SIG-M5 (cell line): Measurements from ENCODE around the gene ROCK2.
"Not testable (repeated sequence)": the region's sequence is repeated elsewhere in the genome, so short reads cannot be mapped to it uniquely, and the experiment has no call there.

Experiments used
- DNase-seq: peaks from one replicate; lab custom pipeline; 2025; lab: John Stamatoyannopoulos, UW

Gene ROCK2

GRCh38 chr2:11340717-11341116 is 3.7 kb downstream of the ROCK2 start:
- DNase-seq: no peak

- no peak for DNase-seq
These were observed 4.8 kb downstream of the ROCK2 start for GRCh38 chr2:11339508-11340083.

DNA sequence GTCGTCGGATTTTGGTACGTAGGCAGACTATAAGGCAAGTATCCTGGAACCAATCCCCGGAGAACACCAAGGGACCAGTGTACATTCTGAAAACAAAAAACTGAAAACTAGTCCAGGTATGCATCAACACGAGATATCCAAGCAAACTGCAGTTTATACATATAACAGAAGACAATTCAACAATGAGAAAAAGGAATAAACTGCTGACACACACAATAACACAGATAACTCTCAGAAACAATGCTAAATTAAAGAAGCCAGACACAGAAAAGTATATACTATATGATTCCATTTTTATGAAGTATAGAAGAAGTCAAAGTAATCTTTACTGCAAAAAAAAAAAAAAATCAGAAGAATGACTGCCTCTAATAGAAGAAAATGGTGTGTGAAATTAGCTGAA is 5.9 kb downstream of the ROCK2 start:
- no peak for DNase-seq

DNA sequence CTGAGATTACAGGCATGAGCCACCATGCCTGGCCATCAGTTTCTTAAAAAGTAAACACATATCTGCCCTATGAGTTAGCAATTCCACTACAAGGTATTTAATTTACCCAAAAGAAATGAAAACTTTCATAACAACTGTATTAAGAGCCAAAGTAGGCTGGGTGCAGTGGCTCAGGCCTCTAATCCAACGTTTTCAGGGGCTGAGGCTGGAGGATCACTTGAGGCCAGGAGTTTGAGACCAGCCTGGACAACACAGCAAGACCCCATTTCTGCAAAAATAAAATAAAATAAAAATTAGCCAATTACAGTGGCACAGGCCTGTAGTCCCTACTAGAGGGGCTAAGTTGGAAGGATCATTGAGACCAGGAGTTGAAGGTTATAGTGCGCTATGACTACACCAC is 6.5 kb downstream of the ROCK2 start:
- no peak for DNase-seq

GRCh38 chr2:11336189-11336588 is 8.2 kb downstream of the ROCK2 start:
- no peak for DNase-seq

DNA sequence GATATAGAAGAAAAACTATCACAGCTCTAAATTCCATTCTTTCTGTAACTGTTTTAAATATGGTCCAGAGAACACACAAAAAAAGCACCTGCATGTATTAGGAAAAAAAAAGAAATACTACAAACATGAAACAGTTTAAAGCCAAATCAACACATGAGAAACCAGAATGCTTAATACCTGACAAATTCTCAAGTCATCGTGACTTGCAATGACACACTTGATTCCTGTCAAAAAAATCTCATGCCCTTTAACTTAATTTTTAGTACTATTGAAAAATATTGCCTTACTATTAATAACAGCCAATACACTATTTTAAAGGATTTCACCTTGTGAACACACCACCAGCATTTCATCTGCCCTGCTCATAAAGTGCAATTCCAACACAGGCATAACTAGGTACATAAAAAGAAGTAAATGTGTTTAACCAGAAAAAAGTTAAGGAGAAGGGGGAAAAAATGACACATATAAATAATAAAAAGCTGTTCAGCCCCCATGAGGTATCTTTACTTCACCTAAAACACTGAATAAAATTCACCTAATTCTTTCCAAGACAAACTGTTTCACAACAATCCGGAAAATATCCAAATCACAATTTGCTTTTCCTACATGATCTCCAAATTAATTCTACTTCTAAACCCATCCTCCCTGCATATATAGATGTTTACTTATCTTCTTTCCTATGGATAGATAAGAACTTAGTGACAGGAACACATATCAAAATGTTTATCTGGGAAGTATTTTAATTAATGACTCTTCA is 10.8 kb downstream of the ROCK2 start:
- DNase-seq: no peak

DNA sequence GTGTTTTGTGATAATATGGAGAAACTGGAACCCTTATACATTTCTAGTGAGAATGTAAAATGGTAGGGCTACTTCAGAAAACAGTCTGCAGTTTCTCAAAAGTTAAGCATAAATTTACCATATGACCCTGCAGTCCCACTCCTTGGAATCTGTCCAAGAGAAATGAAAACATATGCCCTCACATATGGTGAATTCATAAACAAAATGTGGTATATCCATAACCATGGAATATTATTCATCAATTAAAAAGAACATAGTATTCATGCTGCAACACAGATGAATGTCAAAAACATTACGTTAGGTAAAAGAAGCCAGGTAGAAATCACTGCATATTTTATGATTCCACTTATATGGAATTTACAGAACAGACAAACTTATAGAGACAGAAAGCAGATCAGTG is 11.8 kb downstream of the ROCK2 start:
- no peak for DNase-seq

DNA sequence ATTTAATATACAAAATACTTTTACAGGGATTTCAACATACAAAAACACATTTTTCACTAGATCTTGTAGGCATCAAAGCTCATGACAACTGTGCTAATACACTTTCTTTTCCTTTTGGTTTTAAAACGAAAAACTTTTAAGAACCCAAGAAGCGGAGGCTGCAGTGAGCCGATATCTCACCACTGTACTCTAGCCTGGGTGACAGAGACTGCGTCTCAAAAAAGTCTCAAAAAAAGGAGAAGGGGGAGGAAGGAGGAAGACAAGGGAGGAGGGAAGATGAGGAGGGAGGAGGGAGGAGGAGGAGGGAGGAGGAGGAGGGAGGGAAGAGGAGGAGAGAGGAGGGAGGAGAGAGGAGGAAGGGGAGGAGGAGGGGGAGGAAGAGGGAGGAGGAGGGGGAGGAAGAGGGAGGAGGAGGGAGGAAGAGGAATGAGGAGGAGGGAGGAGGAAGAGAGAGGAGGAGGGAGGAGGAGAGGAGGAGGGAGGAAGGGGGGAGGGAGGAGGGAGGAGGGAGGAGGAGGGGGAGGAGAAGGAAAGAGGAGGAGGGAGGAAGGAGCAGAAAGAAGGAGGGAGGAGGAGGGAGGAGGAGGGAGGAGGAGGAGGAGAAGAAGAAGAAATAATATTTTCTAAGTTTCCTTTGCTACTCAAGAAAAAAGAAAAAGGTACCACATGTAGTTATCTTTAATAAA is 13.8 kb downstream of the ROCK2 start:
- no peak for DNase-seq

- DNase-seq: no peak
These were observed 14.7 kb downstream of the ROCK2 start for GRCh38 chr2:11329776-11330175.

DNA sequence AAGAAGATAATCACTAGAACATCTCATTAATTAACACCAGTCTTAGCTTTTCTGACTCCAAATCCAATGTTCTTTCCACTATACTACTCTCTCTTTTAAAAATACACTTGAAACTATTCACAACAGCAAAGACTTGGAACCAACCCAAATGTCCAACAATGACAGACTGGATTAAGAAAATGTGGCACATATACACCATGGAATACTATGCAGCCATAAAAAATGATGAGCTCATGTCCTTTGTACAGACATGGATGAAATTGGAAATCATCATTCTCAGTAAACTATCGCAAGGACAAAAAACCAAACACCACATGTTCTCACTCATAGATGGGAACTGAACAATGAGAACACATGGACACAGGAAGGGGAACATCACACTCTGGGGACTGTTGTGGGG is 15.9 kb downstream of the ROCK2 start:
- not testable (repeated sequence) for DNase-seq

DNA sequence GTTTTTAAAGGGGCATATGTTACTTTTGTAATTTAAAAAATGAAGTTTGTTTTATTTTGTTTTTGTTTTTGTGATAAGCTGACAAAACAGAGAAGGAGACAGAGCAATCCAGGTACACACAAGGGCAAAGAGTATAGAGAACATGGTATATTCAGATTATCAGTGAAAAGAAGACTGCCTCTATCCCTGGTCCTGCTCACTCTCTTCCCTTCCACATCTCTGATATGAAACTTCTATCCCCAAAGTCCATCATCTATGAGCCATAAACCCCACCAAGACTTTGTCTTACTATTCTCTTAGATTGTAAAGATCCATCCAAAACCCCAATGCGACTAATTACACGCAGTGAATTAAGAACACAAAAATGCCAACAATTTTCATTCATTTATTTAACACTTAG is 16.6 kb downstream of the ROCK2 start:
- no peak for DNase-seq

DNA sequence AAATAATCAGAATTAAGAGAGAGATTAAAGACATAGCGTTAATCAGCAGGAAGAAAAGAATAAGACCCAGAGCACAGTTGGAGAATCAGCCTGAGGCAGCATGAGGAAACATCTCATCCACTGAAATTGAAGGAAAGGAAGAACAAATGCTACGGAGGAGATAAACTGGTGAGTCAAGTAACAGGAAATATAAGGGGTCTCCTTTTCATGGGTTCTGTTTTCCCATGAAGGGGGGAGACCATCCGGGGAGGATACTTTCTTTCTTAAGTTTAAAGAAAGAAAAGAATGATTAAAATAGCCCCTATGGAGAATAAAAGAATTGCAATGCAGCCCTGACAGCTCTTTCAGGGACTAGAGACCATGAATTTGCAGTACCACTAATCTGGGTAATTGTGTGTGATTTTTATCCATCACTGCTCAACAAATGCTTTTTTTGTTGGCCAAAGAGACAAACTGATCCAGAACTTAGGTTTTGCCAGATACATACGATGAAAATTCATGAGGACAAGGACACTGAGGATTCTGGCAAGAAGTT is 17.7 kb downstream of the ROCK2 start:
- DNase-seq: no peak

DNA sequence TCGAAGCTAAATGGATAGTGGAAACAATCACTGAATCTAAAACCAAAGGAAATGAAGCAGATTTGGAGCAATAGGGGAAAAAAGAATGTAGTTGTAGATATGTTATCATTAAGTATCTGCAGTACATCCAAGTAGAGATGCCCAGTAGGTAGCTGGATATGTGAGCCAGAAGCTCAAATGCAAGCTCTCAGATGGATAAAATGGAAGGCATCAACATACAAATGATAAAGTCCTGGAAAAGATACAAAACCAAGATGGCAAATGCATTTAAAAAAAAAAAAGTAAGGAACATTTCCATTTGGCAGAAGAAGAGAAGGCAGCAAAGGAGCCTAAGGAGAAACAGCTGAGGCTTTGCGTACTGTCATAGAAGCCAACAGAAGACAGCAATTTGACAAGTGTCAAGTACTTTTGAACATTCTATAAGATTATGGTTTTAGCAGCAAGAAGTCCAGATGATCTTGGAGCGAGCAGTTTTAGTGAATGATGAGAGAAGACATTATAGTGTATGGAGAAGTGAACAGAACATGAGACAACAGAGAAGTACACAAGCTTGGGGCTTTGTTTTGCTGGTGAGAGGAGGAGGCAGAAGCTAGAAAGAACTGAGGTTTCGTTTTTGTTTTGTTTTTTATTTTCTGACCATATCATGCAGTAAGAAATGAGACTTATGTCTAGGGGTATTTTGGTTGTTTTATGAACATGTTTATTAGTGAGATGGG is 18.3 kb downstream of the ROCK2 start:
- no peak for DNase-seq

- no peak for DNase-seq
These were observed 22.6 kb downstream of the ROCK2 start for GRCh38 chr2:11321847-11322246.

- DNase-seq: no peak
These were observed 23.5 kb downstream of the ROCK2 start for GRCh38 chr2:11320698-11321492.

- no peak for DNase-seq
These were observed 24.5 kb downstream of the ROCK2 start for GRCh38 chr2:11319939-11320338.

DNA sequence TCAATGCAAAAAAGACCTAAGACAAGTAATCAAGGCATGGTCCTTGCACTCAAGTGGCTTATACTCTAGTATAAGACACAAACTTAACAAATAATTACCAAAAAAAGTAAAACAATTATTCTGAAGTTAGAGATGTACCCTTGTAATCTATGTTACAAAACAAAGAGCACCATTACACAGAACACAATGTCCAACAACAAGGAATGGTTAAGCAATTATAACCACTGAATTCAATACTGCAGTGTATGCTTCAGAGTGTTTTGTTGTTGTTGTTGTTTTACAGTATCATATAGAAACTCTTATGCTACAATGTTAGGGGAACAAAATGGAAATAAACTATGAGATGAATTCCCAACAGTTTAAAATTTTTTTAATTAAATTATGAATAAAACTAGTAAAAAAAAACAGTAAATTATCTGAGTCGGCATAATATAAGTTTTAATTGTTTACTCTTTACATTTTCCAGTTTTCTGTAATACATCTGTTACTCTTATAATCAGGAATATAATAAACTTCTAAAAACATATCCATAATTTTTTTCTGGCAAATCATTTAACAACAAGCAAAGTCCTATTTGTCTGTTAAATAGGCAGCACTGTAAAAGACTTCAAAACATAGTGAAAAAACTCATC is 29.2 kb downstream of the ROCK2 start:
- no peak for DNase-seq

- DNase-seq: no peak
These were observed 29.9 kb downstream of the ROCK2 start for GRCh38 chr2:11314487-11314886.

DNA sequence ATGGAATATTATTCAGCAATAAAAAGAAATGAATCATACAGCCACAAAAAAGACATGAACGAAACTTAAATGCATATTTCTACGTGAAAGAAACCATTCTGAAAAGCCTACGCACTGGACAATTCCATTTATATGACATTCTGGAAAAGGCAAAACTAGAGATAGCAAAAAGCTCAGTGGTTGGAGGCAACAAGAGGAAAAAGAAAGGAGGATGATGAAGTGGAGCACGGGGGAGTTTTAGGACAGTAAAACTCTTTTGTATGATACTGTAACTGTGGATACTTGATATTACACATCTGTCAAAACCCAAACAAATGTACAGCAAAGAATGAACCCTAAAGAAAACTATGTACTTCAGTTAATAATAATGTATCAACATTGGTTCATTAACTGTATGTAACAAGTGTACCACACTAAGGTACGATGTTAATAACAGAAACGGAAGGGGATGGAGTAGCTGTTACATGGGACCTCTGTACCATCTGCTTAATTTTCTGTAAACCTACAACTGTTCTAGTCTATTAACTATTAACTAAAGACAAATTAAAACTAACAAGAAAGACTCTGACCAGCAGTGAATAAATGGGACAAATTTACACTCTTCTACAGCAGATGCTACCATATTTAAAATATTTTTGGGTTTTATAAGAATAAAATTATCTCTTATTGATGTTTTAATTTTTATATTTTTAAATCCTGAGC is 31.5 kb downstream of the ROCK2 start:
- DNase-seq: no peak

DNA sequence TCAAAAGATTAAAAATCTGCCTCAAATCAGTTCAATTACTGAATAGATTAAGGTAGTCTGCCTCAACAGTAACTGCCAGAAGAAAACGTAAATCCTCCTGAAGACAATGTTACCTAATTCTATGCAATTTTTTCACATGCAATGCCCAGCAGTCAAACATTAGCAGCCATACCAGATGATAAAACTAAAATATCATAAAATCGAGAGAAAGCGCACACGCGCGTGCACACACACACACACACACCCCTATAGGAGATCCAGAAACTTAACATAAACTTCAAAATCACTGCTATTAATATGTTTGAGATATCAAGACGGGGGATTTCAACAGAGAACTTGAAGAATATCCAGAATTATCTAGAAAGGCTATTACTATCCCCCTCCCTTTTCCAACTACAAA is 32.9 kb downstream of the ROCK2 start:
- DNase-seq: no peak

DNA sequence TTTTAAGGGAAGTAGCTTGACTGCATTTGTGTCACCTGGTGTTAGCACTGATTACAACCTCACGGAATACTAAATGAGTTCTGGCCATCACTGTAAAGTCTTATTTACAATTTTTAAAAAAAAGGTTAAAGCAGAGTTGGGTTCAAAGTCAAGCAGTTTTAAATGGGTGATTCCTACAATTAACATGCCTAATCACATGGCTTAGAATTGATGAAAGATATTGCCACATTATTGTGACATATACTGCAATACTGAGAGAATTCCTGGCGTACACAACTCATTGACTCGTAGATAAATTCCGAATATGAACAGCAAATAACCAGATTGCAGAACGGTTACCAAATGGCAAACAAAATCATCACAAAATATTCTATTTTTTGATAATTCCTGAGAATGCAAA is 34.2 kb downstream of the ROCK2 start:
- no peak for DNase-seq
